SK-N-SH treated with all-trans-retinoic acid at 6 μM for 48 hours (cell line): Measurements from ENCODE around the gene HS6ST2.

Experiments used
- ARNTL ChIP-seq: fragments of 450-650 bp; formaldehyde crosslinking; IDR thresholded peaks from 2 replicates; pipeline ENCODE4 v1.5.0; 2020; ENCODE audit warnings: low read depth, mild to moderate bottlenecking, moderate library complexity, borderline replicate concordance
- OSR1 ChIP-seq: fragments of 250-450 bp; sonication (Bioruptor Pico); IDR thresholded peaks from 2 replicates; pipeline ENCODE4 v1.8.0; 2022; ENCODE audit warnings: moderate library complexity, mild to moderate bottlenecking, inconsistent platforms
- SNAI2 ChIP-seq: fragments of 250-450 bp; sonication (Bioruptor Pico); IDR thresholded peaks from 2 replicates; pipeline ENCODE4 v1.5.0; 2020; ENCODE audit warnings: mild to moderate bottlenecking, moderate library complexity
- TCF4 ChIP-seq: fragments of 250-450 bp; sonication (Bioruptor Pico); IDR thresholded peaks from 2 replicates; pipeline ENCODE4 v1.8.0; 2021; ENCODE audit warnings: mild to moderate bottlenecking, moderate library complexity, borderline replicate concordance
- TSHZ2 ChIP-seq: fragments of 250-450 bp; sonication (Bioruptor Pico); IDR thresholded peaks from 2 replicates; pipeline ENCODE4 v1.5.0; 2020; ENCODE audit warnings: mild to moderate bottlenecking, moderate library complexity
- TF ChIP-seq, protein P1 (sequence below): fragments of 250-450 bp; sonication (Bioruptor Pico); IDR thresholded peaks from 2 replicates; pipeline ENCODE4 v1.8.0; 2021; ENCODE audit warnings: low read depth, mild to moderate bottlenecking, moderate library complexity, borderline replicate concordance
- TF ChIP-seq, protein P2 (sequence below): fragments of 250-450 bp; sonication (Bioruptor Pico); IDR thresholded peaks from 2 replicates; pipeline ENCODE4 v1.5.1; 2020; ENCODE audit warnings: low read depth, mild to moderate bottlenecking, moderate library complexity
- TF ChIP-seq, protein P3 (sequence below): fragments of 250-450 bp; sonication (Bioruptor Pico); IDR thresholded peaks from 2 replicates; pipeline ENCODE4 v1.8.0; 2020; ENCODE audit warnings: mild to moderate bottlenecking, moderate library complexity, borderline replicate concordance

DNA sequence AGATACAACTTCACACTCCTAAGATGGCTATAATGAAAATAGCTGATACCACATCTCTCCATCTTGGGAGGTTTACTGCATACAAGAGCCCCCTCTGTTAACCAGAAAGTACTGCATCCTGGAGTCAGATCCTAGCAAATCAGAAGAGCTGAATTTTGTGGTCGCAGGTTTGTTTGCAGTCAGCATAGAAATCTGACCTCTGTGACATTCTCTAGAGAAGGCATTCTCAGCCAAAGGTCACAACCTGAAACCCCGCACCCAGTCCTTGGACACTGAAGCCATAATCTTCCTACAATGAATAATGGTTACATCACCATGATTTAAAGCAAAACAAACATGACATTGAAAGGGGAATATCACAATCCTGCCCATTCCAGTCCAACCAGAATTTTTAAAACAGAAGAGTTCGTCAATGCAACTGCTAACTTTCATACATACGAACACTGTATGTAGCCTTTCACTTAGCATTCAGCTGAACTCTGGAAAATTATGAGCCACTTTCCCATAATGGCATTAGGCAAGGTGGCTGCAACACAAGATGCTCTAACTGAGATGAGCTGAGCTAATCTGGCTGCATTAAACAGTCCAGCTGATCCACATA, 17.6 kb downstream of the HS6ST2 start:
- no peak for TF ChIP-seq ARNTL (CRISPR knock-in tag)
- TF ChIP-seq, protein P1, sequence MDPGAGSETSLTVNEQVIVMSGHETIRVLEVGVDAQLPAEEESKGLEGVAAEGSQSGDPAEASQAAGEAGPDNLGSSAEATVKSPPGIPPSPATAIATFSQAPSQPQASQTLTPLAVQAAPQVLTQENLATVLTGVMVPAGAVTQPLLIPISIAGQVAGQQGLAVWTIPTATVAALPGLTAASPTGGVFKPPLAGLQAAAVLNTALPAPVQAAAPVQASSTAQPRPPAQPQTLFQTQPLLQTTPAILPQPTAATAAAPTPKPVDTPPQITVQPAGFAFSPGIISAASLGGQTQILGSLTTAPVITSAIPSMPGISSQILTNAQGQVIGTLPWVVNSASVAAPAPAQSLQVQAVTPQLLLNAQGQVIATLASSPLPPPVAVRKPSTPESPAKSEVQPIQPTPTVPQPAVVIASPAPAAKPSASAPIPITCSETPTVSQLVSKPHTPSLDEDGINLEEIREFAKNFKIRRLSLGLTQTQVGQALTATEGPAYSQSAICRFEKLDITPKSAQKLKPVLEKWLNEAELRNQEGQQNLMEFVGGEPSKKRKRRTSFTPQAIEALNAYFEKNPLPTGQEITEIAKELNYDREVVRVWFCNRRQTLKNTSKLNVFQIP (CRISPR knock-in tag), result no peak
- TF ChIP-seq TSHZ2 (CRISPR knock-in tag), result no peak
- TF ChIP-seq OSR1 (CRISPR knock-in tag), result no peak
- TF ChIP-seq, protein P2, sequence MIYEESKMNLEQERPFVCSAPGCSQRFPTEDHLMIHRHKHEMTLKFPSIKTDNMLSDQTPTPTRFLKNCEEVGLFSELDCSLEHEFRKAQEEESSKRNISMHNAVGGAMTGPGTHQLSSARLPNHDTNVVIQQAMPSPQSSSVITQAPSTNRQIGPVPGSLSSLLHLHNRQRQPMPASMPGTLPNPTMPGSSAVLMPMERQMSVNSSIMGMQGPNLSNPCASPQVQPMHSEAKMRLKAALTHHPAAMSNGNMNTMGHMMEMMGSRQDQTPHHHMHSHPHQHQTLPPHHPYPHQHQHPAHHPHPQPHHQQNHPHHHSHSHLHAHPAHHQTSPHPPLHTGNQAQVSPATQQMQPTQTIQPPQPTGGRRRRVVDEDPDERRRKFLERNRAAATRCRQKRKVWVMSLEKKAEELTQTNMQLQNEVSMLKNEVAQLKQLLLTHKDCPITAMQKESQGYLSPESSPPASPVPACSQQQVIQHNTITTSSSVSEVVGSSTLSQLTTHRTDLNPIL (CRISPR knock-in tag), result no peak
- TF ChIP-seq, protein P3, sequence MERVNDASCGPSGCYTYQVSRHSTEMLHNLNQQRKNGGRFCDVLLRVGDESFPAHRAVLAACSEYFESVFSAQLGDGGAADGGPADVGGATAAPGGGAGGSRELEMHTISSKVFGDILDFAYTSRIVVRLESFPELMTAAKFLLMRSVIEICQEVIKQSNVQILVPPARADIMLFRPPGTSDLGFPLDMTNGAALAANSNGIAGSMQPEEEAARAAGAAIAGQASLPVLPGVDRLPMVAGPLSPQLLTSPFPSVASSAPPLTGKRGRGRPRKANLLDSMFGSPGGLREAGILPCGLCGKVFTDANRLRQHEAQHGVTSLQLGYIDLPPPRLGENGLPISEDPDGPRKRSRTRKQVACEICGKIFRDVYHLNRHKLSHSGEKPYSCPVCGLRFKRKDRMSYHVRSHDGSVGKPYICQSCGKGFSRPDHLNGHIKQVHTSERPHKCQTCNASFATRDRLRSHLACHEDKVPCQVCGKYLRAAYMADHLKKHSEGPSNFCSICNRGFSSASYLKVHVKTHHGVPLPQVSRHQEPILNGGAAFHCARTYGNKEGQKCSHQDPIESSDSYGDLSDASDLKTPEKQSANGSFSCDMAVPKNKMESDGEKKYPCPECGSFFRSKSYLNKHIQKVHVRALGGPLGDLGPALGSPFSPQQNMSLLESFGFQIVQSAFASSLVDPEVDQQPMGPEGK (CRISPR knock-in tag), result no peak
- no peak for TF ChIP-seq SNAI2 (CRISPR knock-in tag)
- no peak for TF ChIP-seq TCF4 (CRISPR knock-in tag)
